Stimulated activated CD4-positive, alpha-beta T cell treated with anti-CD3 and anti-CD28 coated beads, Interleukin-2, amount 100 ng/mL, for 4 hours (primary cell): Measurements from ENCODE around the gene GLP2R.

Source experiments
- DNase-seq: peaks from one replicate; pipeline ENCODE4 v3.0.0-alpha.2; 2020; ENCODE audit warnings: low read depth

Gene GLP2R

GRCh38 chr17:9854255-9854654 is 28.5 kb downstream of the GLP2R start:
- DNase-seq = no peak

GRCh38 chr17:9855036-9855435 is 29.3 kb downstream of the GLP2R start:
- no peak for DNase-seq

- no peak for DNase-seq
Measured at GRCh38 chr17:9859781-9860180, 34.1 kb downstream of the GLP2R start.

GRCh38 chr17:9860851-9861250 is 35.1 kb downstream of the GLP2R start:
- no peak for DNase-seq

GRCh38 chr17:9862220-9862619 is 36.5 kb downstream of the GLP2R start:
- DNase-seq = no peak

GRCh38 chr17:9862949-9863348 is 37.2 kb downstream of the GLP2R start:
- no peak for DNase-seq

GRCh38 chr17:9865586-9865985 is 39.9 kb downstream of the GLP2R start:
- DNase-seq = no peak

GRCh38 chr17:9868552-9868951 is 42.8 kb downstream of the GLP2R start:
- no peak for DNase-seq

GRCh38 chr17:9872852-9873251 is 47.1 kb downstream of the GLP2R start:
- DNase-seq = no peak

- no peak for DNase-seq
Measured at GRCh38 chr17:9874722-9875121, 49.0 kb downstream of the GLP2R start.

GRCh38 chr17:9875441-9875840 is 49.7 kb downstream of the GLP2R start:
- no peak for DNase-seq

GRCh38 chr17:9878356-9878755 is 52.6 kb downstream of the GLP2R start:
- no peak for DNase-seq

- no peak for DNase-seq
Measured at GRCh38 chr17:9878786-9879525, 53.2 kb downstream of the GLP2R start.

GRCh38 chr17:9880582-9880999 is 54.9 kb downstream of the GLP2R start:
- DNase-seq = no peak

- no peak for DNase-seq
Measured at GRCh38 chr17:9883451-9883850, 57.7 kb downstream of the GLP2R start.

- DNase-seq = no peak
Measured at GRCh38 chr17:9886141-9886930, 60.6 kb downstream of the GLP2R start.

- DNase-seq = no peak
Measured at GRCh38 chr17:9887508-9887907, 61.8 kb downstream of the GLP2R start.

GRCh38 chr17:9890124-9890523 is 64.4 kb downstream of the GLP2R start:
- no peak for DNase-seq

- DNase-seq = no peak
Measured at GRCh38 chr17:9893411-9894012, 67.8 kb downstream of the GLP2R start.

- DNase-seq = no peak
Measured at GRCh38 chr17:9894231-9894630, 68.5 kb downstream of the GLP2R start.

- no peak for DNase-seq
Measured at GRCh38 chr17:9895923-9896322, 70.2 kb downstream of the GLP2R start.

- DNase-seq = no peak
Measured at GRCh38 chr17:9897372-9897968, 71.7 kb downstream of the GLP2R start.

GRCh38 chr17:9898812-9899211 is 73.1 kb downstream of the GLP2R start:
- DNase-seq = no peak
